ENCODE results near the gene NAV2.

The NAV2 gene

GRCh38 chr11:19712281-19713195, at the start of gene NAV2:
NAV2 (plus strand) TSS chr11:19712837; CDS start chr11:19713696, 859 bp downstream.
- peak; percentile 31 for DNase-seq (ENCODE audit: low read depth)
- TF ChIP-seq, protein P1, sequence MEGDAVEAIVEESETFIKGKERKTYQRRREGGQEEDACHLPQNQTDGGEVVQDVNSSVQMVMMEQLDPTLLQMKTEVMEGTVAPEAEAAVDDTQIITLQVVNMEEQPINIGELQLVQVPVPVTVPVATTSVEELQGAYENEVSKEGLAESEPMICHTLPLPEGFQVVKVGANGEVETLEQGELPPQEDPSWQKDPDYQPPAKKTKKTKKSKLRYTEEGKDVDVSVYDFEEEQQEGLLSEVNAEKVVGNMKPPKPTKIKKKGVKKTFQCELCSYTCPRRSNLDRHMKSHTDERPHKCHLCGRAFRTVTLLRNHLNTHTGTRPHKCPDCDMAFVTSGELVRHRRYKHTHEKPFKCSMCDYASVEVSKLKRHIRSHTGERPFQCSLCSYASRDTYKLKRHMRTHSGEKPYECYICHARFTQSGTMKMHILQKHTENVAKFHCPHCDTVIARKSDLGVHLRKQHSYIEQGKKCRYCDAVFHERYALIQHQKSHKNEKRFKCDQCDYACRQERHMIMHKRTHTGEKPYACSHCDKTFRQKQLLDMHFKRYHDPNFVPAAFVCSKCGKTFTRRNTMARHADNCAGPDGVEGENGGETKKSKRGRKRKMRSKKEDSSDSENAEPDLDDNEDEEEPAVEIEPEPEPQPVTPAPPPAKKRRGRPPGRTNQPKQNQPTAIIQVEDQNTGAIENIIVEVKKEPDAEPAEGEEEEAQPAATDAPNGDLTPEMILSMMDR (IDR thresholded peaks at IDR 0.05; ENCODE audit: low read depth, low read length, missing control alignments), result no peak
- peak within 1 kb of the TSS; percentile 64 for H3K4me3 ChIP-seq (ENCODE audit: low read depth, low read length)

- no peak overlapping the region for H3K4me3 ChIP-seq (ENCODE audit: low read depth, low read length)
- no peak for DNase-seq (ENCODE audit: low read depth)
- TF ChIP-seq, protein P1 (IDR thresholded peaks at IDR 0.05; ENCODE audit: low read depth, low read length, missing control alignments), result no peak
These were observed 49.4 kb upstream of the NAV2 start for GRCh38 chr11:19663206-19663605.

DNA sequence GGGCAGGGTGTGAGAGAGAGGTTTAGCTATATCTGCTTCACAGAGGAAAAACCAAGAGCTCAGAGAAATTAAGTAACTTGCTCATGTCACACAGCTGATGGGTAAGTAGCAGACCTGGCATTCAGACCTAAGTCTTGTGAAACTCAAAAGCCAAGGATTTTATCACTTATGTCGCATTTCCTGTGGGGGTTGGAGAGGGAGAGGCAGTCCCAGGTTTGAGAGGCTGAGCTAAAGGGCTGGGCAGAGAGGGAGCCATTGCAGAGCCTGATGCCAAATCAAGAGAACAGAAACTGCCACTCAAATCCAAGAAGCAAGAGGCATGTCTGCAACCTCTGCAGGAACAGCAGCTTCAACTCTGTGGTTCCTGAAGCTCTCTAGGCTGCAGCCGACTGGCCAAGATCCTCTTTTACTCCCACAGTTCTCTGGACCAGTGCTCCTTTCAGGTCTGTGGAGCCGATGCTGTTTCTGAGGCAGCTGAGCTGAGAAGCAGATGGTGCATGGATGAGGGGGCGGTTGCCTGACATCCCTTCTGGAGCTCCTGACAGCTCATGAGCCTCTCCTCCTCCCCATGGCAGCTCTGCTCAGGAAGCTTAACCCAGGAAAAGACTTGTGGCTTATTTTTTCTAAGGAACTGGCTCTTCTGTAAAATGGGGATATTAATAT, 47.6 kb upstream of the NAV2 start:
- no peak overlapping the region for H3K4me3 ChIP-seq (ENCODE audit: low read depth, low read length)
- TF ChIP-seq, protein P1 (IDR thresholded peaks at IDR 0.05; ENCODE audit: low read depth, low read length, missing control alignments), result no peak
- DNase-seq (ENCODE audit: low read depth), result no peak

GRCh38 chr11:19666951-19667350, 45.7 kb upstream of the NAV2 start:
- TF ChIP-seq, protein P1 (IDR thresholded peaks at IDR 0.05; ENCODE audit: low read depth, low read length, missing control alignments), result no peak
- no peak for DNase-seq (ENCODE audit: low read depth)
- H3K4me3 ChIP-seq (ENCODE audit: low read depth, low read length), result no peak overlapping the region

DNA sequence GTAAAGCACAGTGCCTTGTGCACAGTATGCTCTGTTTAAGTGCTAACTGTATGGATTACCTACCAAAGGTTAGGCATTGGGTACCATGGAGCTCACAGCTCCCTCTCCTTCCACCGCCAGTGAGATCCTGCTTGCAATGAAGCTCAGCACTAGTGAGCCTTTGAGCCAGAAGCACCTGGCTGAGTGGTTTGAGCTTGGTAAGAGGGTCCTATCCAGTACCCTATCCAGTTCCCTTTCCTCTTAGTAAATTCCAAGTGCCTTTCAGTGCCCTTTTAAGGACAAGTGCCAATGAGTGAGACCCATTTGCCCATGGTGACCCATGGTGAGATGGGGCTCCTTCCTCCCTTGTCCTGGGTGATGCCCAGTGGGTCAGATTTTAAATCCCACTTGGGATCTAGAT, 43.1 kb upstream of the NAV2 start:
- no peak overlapping the region for H3K4me3 ChIP-seq (ENCODE audit: low read depth, low read length)
- DNase-seq (ENCODE audit: low read depth), result no peak
- TF ChIP-seq, protein P1 (IDR thresholded peaks at IDR 0.05; ENCODE audit: low read depth, low read length, missing control alignments), result no peak

- no peak overlapping the region for H3K4me3 ChIP-seq (ENCODE audit: low read depth, low read length)
- TF ChIP-seq, protein P1 (IDR thresholded peaks at IDR 0.05; ENCODE audit: low read depth, low read length, missing control alignments), result no peak
- no peak for DNase-seq (ENCODE audit: low read depth)
These were observed 42.4 kb upstream of the NAV2 start for GRCh38 chr11:19670030-19670791.
